SK-N-SH treated with all-trans-retinoic acid at 6 μM for 48 hours (cell line): ENCODE data around the gene TMEM135.

ENCODE experiments used
- ATAC-seq: fragments of 200-7000 bp; cut with Tn5 transposase; 3 replicates; pipeline ENCODE4 v1.9.1; 2020; ENCODE audit warnings: mild to moderate bottlenecking, moderate library complexity
- ARNTL ChIP-seq: fragments of 450-650 bp; formaldehyde crosslinking; IDR thresholded peaks from 2 replicates; pipeline ENCODE4 v1.5.0; 2020; ENCODE audit warnings: low read depth, mild to moderate bottlenecking, moderate library complexity, borderline replicate concordance
- BACH2 ChIP-seq: fragments of 250-450 bp; sonication (Bioruptor Pico); IDR thresholded peaks from 2 replicates; pipeline ENCODE4 v1.9.0; 2021; ENCODE audit warnings: mild to moderate bottlenecking, borderline replicate concordance
- CREB5 ChIP-seq: fragments of 250-450 bp; sonication (Bioruptor Pico); IDR thresholded peaks from 2 replicates; pipeline ENCODE4 v1.5.1; 2020; ENCODE audit warnings: low read depth, mild to moderate bottlenecking, moderate library complexity
- CSRNP3 ChIP-seq: fragments of 250-450 bp; sonication (Bioruptor Pico); IDR thresholded peaks from 2 replicates; pipeline ENCODE4 v1.5.1; 2021; ENCODE audit warnings: mild to moderate bottlenecking, moderate library complexity
- GLIS3 ChIP-seq: fragments of 250-450 bp; sonication (Bioruptor Pico); IDR thresholded peaks from 2 replicates; pipeline ENCODE4 v1.5.0; 2020; ENCODE audit warnings: mild to moderate bottlenecking, moderate library complexity
- ISL1 ChIP-seq: fragments of 250-450 bp; sonication (Bioruptor Pico); IDR thresholded peaks from 2 replicates; pipeline ENCODE4 v2.1.2; 2022; ENCODE audit warnings: mild to moderate bottlenecking, moderate library complexity
- OSR1 ChIP-seq: fragments of 250-450 bp; sonication (Bioruptor Pico); IDR thresholded peaks from 2 replicates; pipeline ENCODE4 v1.8.0; 2022; ENCODE audit warnings: moderate library complexity, mild to moderate bottlenecking, inconsistent platforms
- PATZ1 ChIP-seq: fragments of 250-450 bp; sonication (Bioruptor Pico); IDR thresholded peaks from 2 replicates; pipeline ENCODE4 v1.8.0; 2020; ENCODE audit warnings: mild to moderate bottlenecking, moderate library complexity, borderline replicate concordance
- POU6F1 ChIP-seq: fragments of 250-450 bp; sonication (Bioruptor Pico); IDR thresholded peaks from 2 replicates; pipeline ENCODE4 v1.8.0; 2021; ENCODE audit warnings: low read depth, mild to moderate bottlenecking, moderate library complexity, borderline replicate concordance
- PPARA ChIP-seq: fragments of 250-450 bp; sonication (Bioruptor Pico); IDR thresholded peaks from 2 replicates; pipeline ENCODE4 v1.5.0; 2020; ENCODE audit warnings: mild to moderate bottlenecking, borderline replicate concordance
- RARB ChIP-seq: fragments of 250-450 bp; sonication (Bioruptor Pico); IDR thresholded peaks from 2 replicates; pipeline ENCODE4 v1.8.0; 2021; ENCODE audit warnings: mild to moderate bottlenecking, moderate library complexity
- SNAI2 ChIP-seq: fragments of 250-450 bp; sonication (Bioruptor Pico); IDR thresholded peaks from 2 replicates; pipeline ENCODE4 v1.5.0; 2020; ENCODE audit warnings: mild to moderate bottlenecking, moderate library complexity
- TCF4 ChIP-seq: fragments of 250-450 bp; sonication (Bioruptor Pico); IDR thresholded peaks from 2 replicates; pipeline ENCODE4 v1.8.0; 2021; ENCODE audit warnings: mild to moderate bottlenecking, moderate library complexity, borderline replicate concordance
- TOX ChIP-seq: fragments of 250-450 bp; sonication (Bioruptor Pico); IDR thresholded peaks from 2 replicates; pipeline ENCODE4 v1.8.0; 2021; ENCODE audit warnings: mild to moderate bottlenecking, moderate library complexity, borderline replicate concordance
- TSHZ2 ChIP-seq: fragments of 250-450 bp; sonication (Bioruptor Pico); IDR thresholded peaks from 2 replicates; pipeline ENCODE4 v1.5.0; 2020; ENCODE audit warnings: mild to moderate bottlenecking, moderate library complexity
- ZC3H10 ChIP-seq: fragments of 250-450 bp; sonication (Bioruptor Pico); IDR thresholded peaks from 2 replicates; pipeline ENCODE4 v1.5.1; 2021; ENCODE audit warnings: mild to moderate bottlenecking, moderate library complexity
- ZFP3 ChIP-seq: fragments of 250-450 bp; sonication (Bioruptor Pico); IDR thresholded peaks from 2 replicates; pipeline ENCODE4 v1.5.0; 2020; ENCODE audit warnings: mild to moderate bottlenecking, moderate library complexity
- ZFP30 ChIP-seq: fragments of 450-650 bp; formaldehyde crosslinking; IDR thresholded peaks from 2 replicates; pipeline ENCODE4 v1.5.0; 2022; ENCODE audit warnings: mild to moderate bottlenecking, moderate library complexity
- ZNF565 ChIP-seq: fragments of 450-650 bp; formaldehyde crosslinking; conservative IDR thresholded peaks from 2 replicates; pipeline ENCODE4 v1.5.0; 2020; ENCODE audit warnings: low read depth, mild to moderate bottlenecking, moderate library complexity
- ZNF70 ChIP-seq: fragments of 450-650 bp; formaldehyde crosslinking; IDR thresholded peaks from 2 replicates; pipeline ENCODE4 v1.5.0; 2020; ENCODE audit warnings: mild to moderate bottlenecking, moderate library complexity
- ZNF8 ChIP-seq: fragments of 450-650 bp; formaldehyde crosslinking; IDR thresholded peaks from 2 replicates; pipeline ENCODE4 v1.5.0; 2020; ENCODE audit warnings: mild to moderate bottlenecking, moderate library complexity

Gene TMEM135

GRCh38 chr11:87324817-87325489 lies 287.2 kb downstream of the TMEM135 start:
- ATAC-seq: no peak

GRCh38 chr11:87325490-87325872 lies 287.7 kb downstream of the TMEM135 start:
- ATAC-seq: no peak
- TF ChIP-seq PATZ1 (CRISPR knock-in tag): no peak
- TF ChIP-seq RARB (CRISPR knock-in tag): no peak
- TF ChIP-seq GLIS3 (CRISPR knock-in tag): no peak
- TF ChIP-seq TSHZ2 (CRISPR knock-in tag): no peak
- no peak for TF ChIP-seq TOX (CRISPR knock-in tag)
- TF ChIP-seq OSR1 (CRISPR knock-in tag): no peak
- no peak for TF ChIP-seq ZNF70 (CRISPR knock-in tag)
- TF ChIP-seq CREB5 (CRISPR knock-in tag): no peak
- no peak for TF ChIP-seq ZNF565
- no peak for TF ChIP-seq PPARA (CRISPR knock-in tag)
- no peak for TF ChIP-seq ARNTL (CRISPR knock-in tag)
- TF ChIP-seq POU6F1 (CRISPR knock-in tag): no peak
- no peak for TF ChIP-seq ZNF8
- no peak for TF ChIP-seq SNAI2 (CRISPR knock-in tag)
- TF ChIP-seq ZFP30: no peak

More at GRCh38 chr11:87324817-87325489, 287.2 kb downstream of the TMEM135 start:
- TF ChIP-seq ZNF70 (CRISPR knock-in tag) (no peak), CREB5 (CRISPR knock-in tag) (no peak), TOX (CRISPR knock-in tag) (no peak), ISL1 (CRISPR knock-in tag) (no peak)
- TF ChIP-seq, all 23 proteins: peak for 0

GRCh38 chr11:87326594-87326993 lies 288.9 kb downstream of the TMEM135 start:
- no peak for ATAC-seq
- TF ChIP-seq PATZ1 (CRISPR knock-in tag) (no peak), CREB5 (CRISPR knock-in tag) (no peak), CSRNP3 (CRISPR knock-in tag) (no peak), ZFP30 (no peak), ZFP3 (CRISPR knock-in tag) (no peak), ARNTL (CRISPR knock-in tag) (no peak), TCF4 (CRISPR knock-in tag) (no peak), ZNF565 (no peak), TOX (CRISPR knock-in tag) (no peak), POU6F1 (CRISPR knock-in tag) (no peak), BACH2 (CRISPR knock-in tag) (no peak), ZC3H10 (no peak)
